ENCODE results near the gene TRPV3.
"Not testable (repeated sequence)": the region's sequence is repeated elsewhere in the genome, so short reads cannot be mapped to it uniquely, and the experiment has no call there.

Gene TRPV3

GRCh38 chr17:3582915-3583314, 25.3 kb upstream of the TRPV3 start:
- Mint-ChIP-seq H3K27me3 (ENCODE audit: low read depth, poor library complexity) (no peaks in the 10 kb centered on the region), H3K4me1 (no peaks in the 10 kb centered on the region), H3K9me3 (no peaks in the 10 kb centered on the region), H3K36me3 (ENCODE audit: low read depth) (peaks cover 43% of the 10 kb centered on the region), H3K27ac (no peak overlapping the region), H3K4me3 (no peak overlapping the region)
- no peak for DNase-seq
- TF ChIP-seq CTCF (IDR thresholded peaks at IDR 0.05): no peak

GRCh38 chr17:3578667-3579066, 21.1 kb upstream of the TRPV3 start:
- not testable (repeated sequence) for H3K9me3 Mint-ChIP-seq; H3K27me3 Mint-ChIP-seq (ENCODE audit: low read depth, poor library complexity); DNase-seq; H3K4me3 Mint-ChIP-seq; H3K27ac Mint-ChIP-seq
- Mint-ChIP-seq H3K36me3 (ENCODE audit: low read depth) (peaks cover 50% of the 10 kb centered on the region), H3K4me1 (peaks cover 11% of the 10 kb centered on the region)

- Mint-ChIP-seq H3K4me1 (peaks cover 11% of the 10 kb centered on the region), H3K27me3 (ENCODE audit: low read depth, poor library complexity) (no peaks in the 10 kb centered on the region), H3K27ac (peak overlapping the region; percentile 74), H3K36me3 (ENCODE audit: low read depth) (peaks cover 42% of the 10 kb centered on the region), H3K4me3 (no peak overlapping the region), H3K9me3 (no peaks in the 10 kb centered on the region)
- DNase-seq: no peak
- TF ChIP-seq CTCF (IDR thresholded peaks at IDR 0.05): no peak
Observed at GRCh38 chr17:3576970-3577369, 19.4 kb upstream of the TRPV3 start.

- Mint-ChIP-seq H3K4me3 (no peak overlapping the region), H3K36me3 (ENCODE audit: low read depth) (peaks cover 40% of the 10 kb centered on the region), H3K27ac (no peak overlapping the region), H3K9me3 (no peaks in the 10 kb centered on the region), H3K27me3 (ENCODE audit: low read depth, poor library complexity) (no peaks in the 10 kb centered on the region), H3K4me1 (peaks cover 11% of the 10 kb centered on the region)
- no peak for TF ChIP-seq CTCF (IDR thresholded peaks at IDR 0.05)
- no peak for DNase-seq
Observed at GRCh38 chr17:3575511-3575910, 17.9 kb upstream of the TRPV3 start.

- H3K4me3 Mint-ChIP-seq: no peak overlapping the region
- H3K4me1 Mint-ChIP-seq: peaks cover 11% of the 10 kb centered on the region
- TF ChIP-seq CTCF (IDR thresholded peaks at IDR 0.05): no peak
- H3K27ac Mint-ChIP-seq: no peak overlapping the region
- H3K9me3 Mint-ChIP-seq: no peaks in the 10 kb centered on the region
- H3K36me3 Mint-ChIP-seq (ENCODE audit: low read depth): peaks cover 38% of the 10 kb centered on the region
- no peaks in the 10 kb centered on the region for H3K27me3 Mint-ChIP-seq (ENCODE audit: low read depth, poor library complexity)
- no peak for DNase-seq
Observed at GRCh38 chr17:3574231-3574630, 16.6 kb upstream of the TRPV3 start.

- no peak overlapping the region for H3K4me3 Mint-ChIP-seq
- no peak for TF ChIP-seq CTCF (IDR thresholded peaks at IDR 0.05)
- H3K9me3 Mint-ChIP-seq: no peaks in the 10 kb centered on the region
- peaks cover 36% of the 10 kb centered on the region for H3K36me3 Mint-ChIP-seq (ENCODE audit: low read depth)
- H3K27ac Mint-ChIP-seq: no peak overlapping the region
- no peak for DNase-seq
- no peaks in the 10 kb centered on the region for H3K27me3 Mint-ChIP-seq (ENCODE audit: low read depth, poor library complexity)
- H3K4me1 Mint-ChIP-seq: peaks cover 11% of the 10 kb centered on the region
Observed at GRCh38 chr17:3573246-3574100, 15.9 kb upstream of the TRPV3 start.
